AG10803 (cell line): Measurements from ENCODE around the gene LCN10.
"Not testable (repeated sequence)": the region's sequence is repeated elsewhere in the genome, so short reads cannot be mapped to it uniquely, and the experiment has no call there.

Source experiments
- DNase-seq: peaks from one replicate; pipeline ENCODE4 v3.0.0; 2010; ENCODE audit warnings: low read depth
- H3K4me3 ChIP-seq: 2 replicates; pipeline ENCODE4 v1.5.1; 2011; ENCODE audit warnings: mild to moderate bottlenecking, low read length, control low read depth
- CTCF ChIP-seq: conservative IDR thresholded peaks from 2 replicates; pipeline ENCODE4 v1.5.1; 2011; ENCODE audit warnings: mild to moderate bottlenecking, low read length, control low read depth, inconsistent platforms

LCN10 gene

GRCh38 chr9:136742591-136743391, at the start of gene LCN10:
TSS of gene LCN10 (minus strand) at chr9:136742940. CDS start at chr9:136742903, 37 bp downstream.
- TF ChIP-seq CTCF: peak; percentile 25; the same call in 1 of the 2 replicates
- DNase-seq: no peak
- no peak within 1 kb of the TSS for H3K4me3 ChIP-seq

GRCh38 chr9:136791516-136792276, 49.0 kb upstream of the LCN10 start:
- TF ChIP-seq CTCF: peak; percentile 79
- DNase-seq: no peak
- H3K4me3 ChIP-seq: peak overlapping the region; percentile 97

- TF ChIP-seq CTCF: no peak
- peak within 1 kb of the TSS; percentile 97 for H3K4me3 ChIP-seq
- peak; percentile 99 for DNase-seq
Observed at GRCh38 chr9:136790640-136791515, 48.1 kb upstream of the LCN10 start, which contains the start of gene TMEM141. TSS of gene TMEM141 (plus strand) at chr9:136791344. CDS start at chr9:136791371, 27 bp downstream.

GRCh38 chr9:136789523-136789937, 46.8 kb upstream of the LCN10 start:
- no peak for DNase-seq
- no peak for TF ChIP-seq CTCF

GRCh38 chr9:136788644-136789522, 46.1 kb upstream of the LCN10 start:
- not testable (repeated sequence) for DNase-seq, H3K4me3 ChIP-seq

More at GRCh38 chr9:136789523-136789937, 46.8 kb upstream of the LCN10 start:
- no peak overlapping the region for H3K4me3 ChIP-seq

- TF ChIP-seq CTCF: peak; percentile 78
- H3K4me3 ChIP-seq: no peak overlapping the region
- peak; percentile 42 for DNase-seq
Observed at GRCh38 chr9:136787690-136788400, 45.1 kb upstream of the LCN10 start.

- not testable (repeated sequence) for H3K4me3 ChIP-seq, DNase-seq
Observed at GRCh38 chr9:136786983-136787382, 44.2 kb upstream of the LCN10 start.
